GM21786 (cell line): Measurements from ENCODE around the gene DHRSX.
"Not testable (repeated sequence)": the region's sequence is repeated elsewhere in the genome, so short reads cannot be mapped to it uniquely, and the experiment has no call there.

Source experiments
- ATAC-seq: cut with Tn5 transposase; IDR thresholded peaks from one replicate; pipeline ENCODE4 v1.9.1; 2021; ENCODE audit not compliant: unreplicated experiment

Gene DHRSX

GRCh38 chrX:2226182-2226581 lies 274.6 kb downstream of the DHRSX start:
- ATAC-seq, result no peak

DNA sequence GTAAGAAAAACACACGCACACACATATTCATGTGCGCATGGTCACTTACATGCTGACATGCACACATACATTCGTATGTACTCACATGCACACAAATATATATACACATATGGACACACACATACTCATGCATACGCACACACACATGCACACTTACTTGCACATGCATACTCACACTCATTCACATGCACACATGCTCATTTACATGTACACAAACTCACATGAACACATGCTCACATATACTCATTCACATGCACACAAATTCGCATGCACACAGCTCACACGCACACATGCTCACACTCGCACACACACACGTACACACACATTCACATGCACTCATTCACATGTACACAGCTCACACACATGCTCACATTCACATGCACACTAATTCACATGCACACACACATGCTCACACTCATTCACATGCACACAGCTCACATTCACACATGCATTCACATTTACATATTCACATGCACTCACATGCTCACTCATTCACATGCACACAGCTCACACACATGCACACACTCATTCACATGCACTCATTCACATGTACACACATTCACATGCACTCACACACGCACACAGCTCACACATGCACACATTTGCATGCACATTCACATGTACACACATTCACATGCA lies 276.1 kb downstream of the DHRSX start:
- ATAC-seq, result no peak

DNA sequence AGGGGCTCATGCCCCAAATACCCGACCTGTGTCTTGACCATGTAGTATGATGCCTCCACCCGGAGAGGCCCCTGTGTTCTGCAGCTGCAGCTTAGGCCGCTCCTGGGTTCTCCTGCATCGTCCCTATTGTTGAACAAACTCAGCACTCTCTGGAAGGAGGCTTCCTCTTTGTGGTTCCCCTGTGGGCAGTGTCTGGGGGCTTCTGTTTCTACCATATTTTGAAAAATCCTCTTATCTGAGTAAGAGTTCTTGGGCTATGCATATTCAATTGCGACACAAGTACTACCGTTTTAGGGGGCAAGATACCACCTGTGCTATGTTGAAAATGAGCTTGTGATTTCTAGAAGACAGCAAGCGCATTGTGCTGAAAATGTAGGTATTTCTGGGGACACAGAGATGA lies 276.6 kb downstream of the DHRSX start:
- no peak for ATAC-seq

DNA sequence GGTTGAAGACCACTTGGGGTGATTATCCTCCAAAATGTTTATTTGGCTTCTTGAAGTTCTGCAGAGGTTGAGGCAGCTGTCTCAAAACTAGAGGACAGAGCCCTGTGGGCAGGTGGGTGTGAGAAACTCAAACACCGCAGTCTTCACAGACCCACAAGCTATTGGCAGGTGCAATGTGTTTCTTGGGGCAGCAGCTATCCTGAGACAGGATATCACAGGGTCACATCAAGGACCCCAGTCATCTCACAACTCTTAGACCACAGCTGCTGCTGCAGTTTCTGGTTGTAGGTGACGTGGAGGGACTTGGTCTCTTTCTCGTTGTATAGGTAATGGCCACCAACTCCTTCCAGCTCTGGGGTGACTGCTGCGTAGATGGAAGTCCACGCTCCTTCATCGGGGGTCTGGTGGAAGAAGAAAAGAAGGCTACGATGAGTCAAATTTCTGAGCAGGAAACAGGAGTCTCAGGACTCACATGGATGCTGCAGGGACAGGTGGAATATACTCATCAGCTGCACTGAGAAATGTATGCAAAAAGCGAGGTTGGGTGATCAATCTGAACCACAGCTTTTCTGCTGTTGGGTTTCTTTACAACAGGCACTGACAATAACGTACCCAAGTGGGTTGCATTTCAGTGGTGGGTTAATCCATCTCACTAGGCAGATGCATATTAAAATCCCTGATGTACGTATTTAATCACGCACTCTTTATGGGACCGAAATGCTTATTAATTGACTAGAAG lies 279.8 kb downstream of the DHRSX start:
- ATAC-seq, result no peak

- no peak for ATAC-seq
Measured at GRCh38 chrX:2220296-2220695, 280.5 kb downstream of the DHRSX start.

DNA sequence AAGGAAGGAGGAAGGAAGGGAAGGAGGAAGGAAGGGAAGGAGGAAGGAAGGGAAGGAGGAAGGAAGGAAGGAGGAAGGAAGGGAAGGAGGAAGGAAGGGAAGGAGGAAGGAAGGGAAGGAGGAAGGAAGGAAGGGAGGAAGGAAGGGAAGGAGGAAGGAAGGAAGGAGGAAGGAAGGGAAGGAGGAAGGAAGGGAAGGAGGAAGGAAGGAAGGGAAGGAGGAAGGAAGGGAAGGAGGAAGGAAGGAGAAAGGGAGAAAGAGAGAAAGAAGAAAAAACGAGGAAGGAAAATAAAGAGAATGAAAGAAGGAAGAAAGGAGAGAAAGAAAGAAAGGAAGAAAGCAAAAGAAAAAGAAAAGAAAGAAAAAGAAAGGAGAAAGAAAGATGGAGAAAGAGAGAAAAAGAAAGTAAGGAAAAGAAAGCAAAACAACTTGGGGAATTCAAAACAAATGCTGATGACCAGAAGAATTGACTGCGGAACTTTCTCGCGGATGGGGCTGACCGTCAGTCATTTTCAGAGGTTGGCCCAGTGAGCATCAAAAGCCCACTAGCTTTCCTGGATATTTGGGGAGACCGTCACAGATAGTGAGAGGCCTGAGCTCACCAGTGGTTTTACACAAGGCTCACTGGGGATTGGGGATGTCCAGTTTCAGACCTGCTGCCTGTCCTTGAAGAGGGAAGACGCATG lies 286.5 kb downstream of the DHRSX start:
- not testable (repeated sequence) for ATAC-seq

- ATAC-seq, result not testable (repeated sequence)
Measured at GRCh38 chrX:2211667-2212066, 289.1 kb downstream of the DHRSX start.

GRCh38 chrX:2193273-2193592 lies 307.5 kb downstream of the DHRSX start:
- no peak for ATAC-seq

DNA sequence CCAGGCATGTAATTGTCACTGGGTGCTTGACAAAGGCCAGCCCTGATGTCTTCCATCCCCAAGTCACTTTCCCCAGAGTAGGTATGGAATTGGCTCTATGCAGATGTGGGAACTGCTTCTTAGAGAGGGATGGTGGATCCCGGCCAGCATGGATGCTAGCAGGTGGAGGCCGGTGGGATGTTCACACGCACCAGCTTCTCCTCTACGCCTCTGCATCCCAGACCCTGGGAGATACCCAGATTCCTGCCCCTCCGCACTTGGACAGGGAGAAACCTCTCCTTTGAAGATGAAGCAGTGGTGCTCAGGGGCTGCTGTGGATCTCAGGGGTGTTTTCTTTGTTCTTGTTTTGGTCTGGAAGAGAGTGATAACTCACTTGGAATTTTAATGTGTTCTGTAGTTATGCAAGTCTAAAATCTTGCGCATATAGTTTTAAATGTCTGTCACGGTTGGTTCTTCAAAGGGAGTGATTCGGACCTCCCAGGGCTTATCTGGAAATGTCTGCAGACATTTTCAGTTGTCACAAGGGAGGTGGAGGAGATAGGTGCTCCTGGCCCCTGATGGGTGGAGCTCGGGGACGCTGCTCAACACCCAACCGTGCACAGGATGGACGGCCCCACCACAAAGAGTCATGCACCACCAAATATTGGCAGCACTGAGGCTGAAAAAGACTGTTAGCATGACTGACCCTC lies 308.0 kb downstream of the DHRSX start:
- no peak for ATAC-seq

- no peak for ATAC-seq
Measured at GRCh38 chrX:2188840-2189239, 311.9 kb downstream of the DHRSX start.

GRCh38 chrX:2188330-2188792 lies 312.4 kb downstream of the DHRSX start:
- ATAC-seq, result no peak

- no peak for ATAC-seq
Measured at GRCh38 chrX:2187352-2188115, 313.2 kb downstream of the DHRSX start.

GRCh38 chrX:2185341-2186082 lies 315.3 kb downstream of the DHRSX start:
- ATAC-seq, result no peak

- ATAC-seq, result no peak
Measured at GRCh38 chrX:2184089-2184488, 316.7 kb downstream of the DHRSX start.

- ATAC-seq, result no peak
Measured at GRCh38 chrX:2183193-2183725, 317.5 kb downstream of the DHRSX start.

DNA sequence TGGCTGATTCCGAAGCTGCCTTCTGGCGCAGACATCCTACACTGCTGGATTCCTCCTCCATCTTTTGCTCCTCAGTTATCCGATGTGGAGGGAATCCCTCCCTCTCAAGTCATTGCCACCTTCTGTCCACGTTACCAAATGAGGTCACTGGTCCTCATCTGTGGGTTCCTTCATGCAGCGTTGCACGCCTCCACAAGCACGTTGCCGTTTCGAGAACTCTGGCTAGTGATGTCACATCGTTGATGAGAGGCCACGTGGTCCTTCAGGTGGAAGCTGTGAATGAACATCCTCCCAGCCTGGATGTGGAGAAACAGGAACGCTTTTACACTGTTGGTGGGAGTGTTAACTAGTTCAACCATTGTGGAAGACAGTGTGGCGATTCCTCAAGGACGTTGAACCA lies 323.2 kb downstream of the DHRSX start:
- no peak for ATAC-seq

- ATAC-seq, result no peak
Measured at GRCh38 chrX:2176733-2177132, 324.0 kb downstream of the DHRSX start.

GRCh38 chrX:2176274-2176673 lies 324.5 kb downstream of the DHRSX start:
- no peak for ATAC-seq

DNA sequence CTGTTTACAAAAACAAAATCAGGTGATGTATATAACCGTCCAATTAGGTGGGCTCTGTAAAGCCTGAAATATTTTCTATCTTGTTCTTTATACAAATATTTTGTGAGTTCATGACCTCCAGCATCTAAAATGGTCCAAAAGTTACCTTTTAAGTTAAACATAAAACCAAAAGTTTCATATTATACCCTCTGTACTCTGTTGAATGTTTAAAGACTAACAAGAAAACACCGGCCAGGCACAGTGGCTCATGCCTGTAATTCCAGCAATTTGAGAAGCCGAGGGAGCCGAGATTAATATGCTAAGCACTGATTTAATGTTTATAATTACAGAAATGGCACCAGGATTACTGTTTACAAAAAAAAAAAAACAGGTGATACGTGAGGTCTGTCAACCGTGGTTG lies 328.4 kb downstream of the DHRSX start:
- ATAC-seq, result no peak
